HG02884 (cell line): ENCODE measurements around the gene SERPINB6.
"Not testable (repeated sequence)": the region's sequence is repeated elsewhere in the genome, so short reads cannot be mapped to it uniquely, and the experiment has no call there.

Experiments
- ATAC-seq: cut with Tn5 transposase; IDR thresholded peaks from one replicate; pipeline ENCODE4 v1.9.1; 2021; ENCODE audit warnings: mild to moderate bottlenecking, moderate library complexity; ENCODE audit not compliant: unreplicated experiment

The SERPINB6 gene

GRCh38 chr6:2917065-2917464 lies 54.3 kb downstream of the SERPINB6 start:
- ATAC-seq = no peak

- ATAC-seq = no peak
Measured at GRCh38 chr6:2916158-2916925, 55.0 kb downstream of the SERPINB6 start.

GRCh38 chr6:2915150-2915549 lies 56.2 kb downstream of the SERPINB6 start:
- no peak for ATAC-seq

GRCh38 chr6:2914318-2914660 lies 57.1 kb downstream of the SERPINB6 start:
- ATAC-seq = no peak

- ATAC-seq = no peak
Measured at GRCh38 chr6:2913621-2914317, 57.6 kb downstream of the SERPINB6 start.

- no peak for ATAC-seq
Measured at GRCh38 chr6:2911171-2911570, 60.2 kb downstream of the SERPINB6 start.

GRCh38 chr6:2909718-2910117 lies 61.6 kb downstream of the SERPINB6 start:
- no peak for ATAC-seq

GRCh38 chr6:2909051-2909606 lies 62.2 kb downstream of the SERPINB6 start:
- not testable (repeated sequence) for ATAC-seq

GRCh38 chr6:2908516-2908915 lies 62.9 kb downstream of the SERPINB6 start:
- not testable (repeated sequence) for ATAC-seq

GRCh38 chr6:2903411-2904185 lies 67.8 kb downstream of the SERPINB6 start:
- ATAC-seq = not testable (repeated sequence)

- ATAC-seq = not testable (repeated sequence)
Measured at GRCh38 chr6:2901645-2902502, 69.5 kb downstream of the SERPINB6 start.

- no peak for ATAC-seq
Measured at GRCh38 chr6:2900821-2901644, 70.3 kb downstream of the SERPINB6 start.

- ATAC-seq = no peak
Measured at GRCh38 chr6:2900221-2900807, 71.1 kb downstream of the SERPINB6 start.

- no peak for ATAC-seq
Measured at GRCh38 chr6:2899596-2899995, 71.8 kb downstream of the SERPINB6 start.
